ENCODE data around the gene MSS51. TPM values are rescaled to one million over a fixed set of nuclear protein-coding genes. Genes with fewer than 3 reads are reported as not detected.

Gene MSS51
- total RNA-seq, 1 donor = 1.3 TPM

Other genes with a start within 250 kb of the MSS51 start
- gene DNAJC9, start 186.3 kb downstream of the MSS51 start, total RNA-seq = 29.6 TPM
- 58.2 TPM for gene MRPS16, start 180.9 kb downstream of the MSS51 start, total RNA-seq
- gene CFAP70, start 74.7 kb downstream of the MSS51 start, total RNA-seq = 1.1 TPM
- gene ANXA7, start 19.5 kb downstream of the MSS51 start, total RNA-seq = 116 TPM
- 7.8 TPM for gene PPP3CB, start 62.5 kb upstream of the MSS51 start, total RNA-seq
- 11.8 TPM for gene USP54, start 157.8 kb upstream of the MSS51 start, total RNA-seq
- gene MYOZ1, start 207.9 kb upstream of the MSS51 start, total RNA-seq = not detected
- not detected for gene SYNPO2L, start 222.5 kb upstream of the MSS51 start, total RNA-seq